HCT116 (cell line): ENCODE measurements around the gene INPP5D. TPM values are rescaled to one million over a fixed set of nuclear protein-coding genes. Genes with fewer than 3 reads are reported as not detected.

Source experiments
- ATAC-seq: fragments of 200-7000 bp; cut with Tn5 transposase; 2 replicates; pipeline ENCODE4 v1.9.1; 2020; ENCODE audit warnings: mild to moderate bottlenecking, moderate library complexity
- BruUV-seq: library from RNA; stranded (reverse); fragments of 400-500 nt; replicated peaks from 2 replicates; lab custom pipeline; 2021; lab: Mats Ljungman, UMichigan
- CTCF ChIA-PET: fragments of 300-600 bp; sonication (Branson Sonifier 250); formaldehyde crosslinking; loops from one replicate; lab custom pipeline; 2021; ENCODE audit warnings: antibody characterized with exemption; lab: Charles Lee
- POLR2A ChIA-PET: fragments of 300-600, 350-600 bp; sonication (Branson Sonifier 250); formaldehyde crosslinking; loops from one replicate; lab custom pipeline; 2021; ENCODE audit warnings: antibody characterized with exemption; lab: Charles Lee
- RAD21 ChIA-PET, 2 experiments: fragments of 300-600 bp; sonication (Branson Sonifier 250); formaldehyde crosslinking; loops; one replicate each; lab custom pipeline; 2023; ENCODE audit warnings: low total read pairs in 2 of 2; ENCODE audit not compliant: uncharacterized antibody in 2 of 2, unreplicated experiment in 2 of 2, low non-redundant PET in 1 of 2; lab: Charles Lee
- DNase-seq: peaks from one replicate; pipeline ENCODE4 v3.0.0-alpha.2; 2010; ENCODE audit warnings: low read depth, low spot score
- H2AFZ ChIP-seq: fragments of 200-600 bp; shearing (Covaris generic), sonication (generic); 2 replicates; pipeline ENCODE4 v1.6.1; 2017; ENCODE audit warnings: low read depth, mixed run types, mixed read lengths, antibody characterized with exemption, low read length; ENCODE audit not compliant: poor library complexity, severe bottlenecking
- H3K27ac ChIP-seq: 2 replicates; pipeline ENCODE4 v1.5.1; 2012; ENCODE audit warnings: low read depth, low read length
- H3K27me3 ChIP-seq: fragments of 200-600 bp; sonication (generic); 2 replicates; pipeline ENCODE4 v1.6.1; 2016; ENCODE audit warnings: mixed run types, low read length, mixed read lengths; ENCODE audit not compliant: insufficient read depth
- H3K36me3 ChIP-seq, 2 experiments: fragments of 200-500 bp in 1 of 2; fragments of 200-600 bp in 1 of 2; sonication (Bioruptor generic) in 1 of 2; sonication (generic) in 1 of 2; 2 replicates each; pipeline versions ENCODE4 v1.5.1 to v1.6.1; 2014 to 2016; ENCODE audit warnings: low read length in 2 of 2, inconsistent platforms in 1 of 2, mixed read lengths in 1 of 2, mixed run types in 1 of 2; ENCODE audit not compliant: insufficient read depth in 2 of 2, control insufficient read depth in 1 of 2
- H3K4me1 ChIP-seq, 2 experiments: fragments of 200-600 bp in 1 of 2; sonication (generic) in 1 of 2; 2 replicates each; pipeline versions ENCODE4 v1.5.1 to v1.6.1; 2012 to 2017; ENCODE audit warnings: low read length in 2 of 2, inconsistent platforms in 1 of 2, mild to moderate bottlenecking in 1 of 2, mixed read lengths in 1 of 2, mixed run types in 1 of 2, moderate library complexity in 1 of 2; ENCODE audit not compliant: insufficient read depth in 2 of 2, control insufficient read depth in 1 of 2
- H3K4me2 ChIP-seq: fragments of 200-600 bp; sonication (generic); 2 replicates; pipeline ENCODE4 v1.6.1; 2017; ENCODE audit warnings: mixed run types, low read length, mixed read lengths
- H3K4me3 ChIP-seq, 2 experiments: fragments of 200-600 bp in 1 of 2; sonication (generic) in 1 of 2; replicated peaks in 1 of 2; 2 replicates each; pipeline ENCODE4 v1.5.1; 2011 to 2016; ENCODE audit warnings: low read length in 2 of 2, control low read depth in 1 of 2, low read depth in 1 of 2, mild to moderate bottlenecking in 1 of 2, mixed read lengths in 1 of 2, mixed run types in 1 of 2
- H3K79me2 ChIP-seq: fragments of 200-600 bp; sonication (generic); 2 replicates; pipeline ENCODE4 v1.6.1; 2017; ENCODE audit warnings: mild to moderate bottlenecking, mixed run types, low read length, moderate library complexity, mixed read lengths; ENCODE audit not compliant: insufficient read depth
- H3K9ac ChIP-seq: fragments of 200-600 bp; sonication (generic); 2 replicates; pipeline ENCODE4 v1.6.1; 2016; ENCODE audit warnings: low read length, mixed read lengths
- H3K9me2 ChIP-seq: fragments of 200-600 bp; sonication (generic), shearing (Covaris generic); 2 replicates; pipeline ENCODE4 v1.6.1; 2017; ENCODE audit warnings: mixed run types, mild to moderate bottlenecking, moderate library complexity; ENCODE audit not compliant: insufficient read depth
- H3K9me3 ChIP-seq, 2 experiments: fragments of 200-500 bp in 1 of 2; fragments of 200-600 bp in 1 of 2; sonication (Bioruptor generic) in 1 of 2; sonication (generic) in 1 of 2; 2 replicates each; pipeline ENCODE4 v1.6.1; 2014 to 2017; ENCODE audit warnings: low read length in 2 of 2, mixed read lengths in 2 of 2, inconsistent platforms in 1 of 2, low read depth in 1 of 2, mild to moderate bottlenecking in 1 of 2, mixed run types in 1 of 2, moderate library complexity in 1 of 2; ENCODE audit not compliant: control insufficient read depth in 1 of 2, insufficient read depth in 1 of 2
- H4K20me1 ChIP-seq: fragments of 200-600 bp; sonication (generic), shearing (Covaris generic); 2 replicates; pipeline ENCODE4 v1.6.1; 2017; ENCODE audit warnings: mixed run types, mild to moderate bottlenecking, moderate library complexity; ENCODE audit not compliant: insufficient read depth
- ELF1 ChIP-seq: IDR thresholded peaks from 2 replicates; pipeline ENCODE4 v1.6.1; 2012; ENCODE audit warnings: low read depth, borderline replicate concordance
- EZH2phosphoT487 ChIP-seq: fragments of 200-600 bp; IDR thresholded peaks from 2 replicates; pipeline ENCODE4 v1.6.1; 2018; ENCODE audit warnings: antibody characterized with exemption, borderline replicate concordance
- FOSL1 ChIP-seq: IDR thresholded peaks from 2 replicates; pipeline ENCODE4 v1.6.1; 2012; ENCODE audit warnings: low read depth
- JUND ChIP-seq: IDR thresholded peaks from 2 replicates; pipeline ENCODE4 v1.6.1; 2012
- POLR2A ChIP-seq: IDR thresholded peaks from 2 replicates; pipeline ENCODE4 v1.7.0; 2011; ENCODE audit warnings: borderline replicate concordance; ENCODE audit not compliant: insufficient read depth, insufficient read length; ENCODE audit errors: extremely low read depth
- POLR2AphosphoS5 ChIP-seq: IDR thresholded peaks from 2 replicates; pipeline ENCODE4 v1.6.1; 2011; ENCODE audit warnings: mild to moderate bottlenecking, low read depth, low read length, moderate library complexity
- RAD21 ChIP-seq: IDR thresholded peaks from 2 replicates; pipeline ENCODE4 v1.6.1; 2012; ENCODE audit warnings: low read depth, mild to moderate bottlenecking
- SIN3A ChIP-seq: IDR thresholded peaks from 2 replicates; pipeline ENCODE4 v1.6.1; 2012; ENCODE audit warnings: low read depth
- SP1 ChIP-seq: IDR thresholded peaks from 2 replicates; pipeline ENCODE4 v1.6.1; 2012; ENCODE audit warnings: low read depth
- SRF ChIP-seq: IDR thresholded peaks from 2 replicates; pipeline ENCODE4 v1.6.1; 2012; ENCODE audit warnings: low read depth
- TCF7L2 ChIP-seq: IDR thresholded peaks from 2 replicates; pipeline ENCODE4 v1.7.0; 2011; ENCODE audit warnings: borderline replicate concordance, inconsistent platforms; ENCODE audit not compliant: insufficient read depth, insufficient read length; ENCODE audit errors: extremely low read depth
- YY1 ChIP-seq: IDR thresholded peaks from 2 replicates; pipeline ENCODE4 v1.6.1; 2011; ENCODE audit warnings: low read length, low read depth, moderate library complexity, mild to moderate bottlenecking; ENCODE audit not compliant: insufficient replicate concordance; ENCODE audit errors: extremely low read depth
- ZFX ChIP-seq: fragments of 450-650 bp; IDR thresholded peaks from 2 replicates; pipeline ENCODE4 v1.6.1; 2017
- ZNF274 ChIP-seq: fragments of 200-500 bp; sonication (Bioruptor generic); IDR thresholded peaks from 2 replicates; pipeline ENCODE4 v1.6.1; 2014; ENCODE audit warnings: mild to moderate bottlenecking, low read depth, low read length, inconsistent platforms
- intact Hi-C: fragments of 100-400 bp; cut with micrococcal nuclease; formaldehyde crosslinking; loops from 2 replicates; pipeline ENCODE4 v1.10.0; 2022
- total RNA-seq: library from RNA; stranded (reverse); gene quantifications from one replicate; pipeline ENCODE4 v1.2.1, GENCODE V29; 2021; ENCODE audit not compliant: unreplicated experiment
- TF ChIP-seq, protein P1 (sequence below): IDR thresholded peaks from 2 replicates; pipeline ENCODE4 v1.6.1; 2011; ENCODE audit warnings: mild to moderate bottlenecking, low read length, moderate library complexity; ENCODE audit not compliant: insufficient replicate concordance; ENCODE audit errors: extremely low read depth
- TF ChIP-seq, protein P2 (sequence below): IDR thresholded peaks from 2 replicates; pipeline ENCODE4 v1.6.1; 2012
- TF ChIP-seq, protein P3 (sequence below), 3 experiments: fragments of 200-600 bp in 1 of 3; sonication (generic) in 1 of 3; IDR thresholded peaks in 2 of 3; conservative IDR thresholded peaks in 1 of 3; 2 replicates each; pipeline ENCODE4 v1.5.1; 2012 to 2017; ENCODE audit warnings: low read depth in 2 of 3, low read length in 2 of 3, antibody characterized with exemption in 1 of 3, borderline replicate concordance in 1 of 3, control low read depth in 1 of 3, mild to moderate bottlenecking in 1 of 3, mixed read lengths in 1 of 3, mixed run types in 1 of 3, moderate library complexity in 1 of 3; ENCODE audit not compliant: insufficient read depth in 1 of 3
- TF ChIP-seq, protein P4 (sequence below): IDR thresholded peaks from 2 replicates; pipeline ENCODE4 v1.6.1; 2012; ENCODE audit warnings: low read depth

The INPP5D gene
- total RNA-seq, 1 experiment from 2014 or later = 1.8 TPM

DNA sequence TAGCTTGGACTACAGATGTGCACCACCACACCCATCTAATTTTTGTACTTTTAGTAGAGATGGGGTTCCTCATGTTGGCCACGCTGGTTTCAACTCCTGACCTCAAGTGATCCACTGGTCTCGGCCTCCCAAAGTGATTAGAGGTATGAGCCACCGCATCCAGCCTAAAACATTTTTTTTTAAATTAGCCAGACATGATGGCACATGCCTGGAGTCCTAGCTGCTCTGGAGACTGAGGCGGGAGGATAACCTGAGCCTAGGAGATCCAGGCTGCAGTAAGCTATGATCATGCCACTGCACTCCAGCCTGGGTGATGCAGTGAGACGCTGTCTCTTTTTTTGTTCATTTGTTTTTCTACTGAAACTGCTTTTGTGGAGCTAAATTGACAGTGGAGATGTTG, 126.7 kb downstream of the INPP5D start:
- Histone ChIP-seq H3K27ac (no peak overlapping the region), H3K9ac (no peak overlapping the region), H3K9me3 (no peaks in the 10 kb centered on the region), H4K20me1 (no peaks in the 10 kb centered on the region), H3K4me1 (no peaks in the 10 kb centered on the region), H3K36me3 (no peaks in the 10 kb centered on the region), H3K27me3 (no peaks in the 10 kb centered on the region), H3K9me2 (no peaks in the 10 kb centered on the region), H2AFZ (no peak overlapping the region), H3K4me2 (no peak overlapping the region), H3K4me3 (no peak overlapping the region), H3K79me2 (no peaks in the 10 kb centered on the region)
- BruUV-seq = no TSS peak
- RAD21 ChIA-PET = interaction anchor here in 1 of 2 experiments (0.6 kb wide), 1 partner anchor 231 kb away, joined by 8 read pairs; no protein-coding TSS in a partner anchor
- intact Hi-C loops = no loop called here
- TF ChIP-seq, protein P1, sequence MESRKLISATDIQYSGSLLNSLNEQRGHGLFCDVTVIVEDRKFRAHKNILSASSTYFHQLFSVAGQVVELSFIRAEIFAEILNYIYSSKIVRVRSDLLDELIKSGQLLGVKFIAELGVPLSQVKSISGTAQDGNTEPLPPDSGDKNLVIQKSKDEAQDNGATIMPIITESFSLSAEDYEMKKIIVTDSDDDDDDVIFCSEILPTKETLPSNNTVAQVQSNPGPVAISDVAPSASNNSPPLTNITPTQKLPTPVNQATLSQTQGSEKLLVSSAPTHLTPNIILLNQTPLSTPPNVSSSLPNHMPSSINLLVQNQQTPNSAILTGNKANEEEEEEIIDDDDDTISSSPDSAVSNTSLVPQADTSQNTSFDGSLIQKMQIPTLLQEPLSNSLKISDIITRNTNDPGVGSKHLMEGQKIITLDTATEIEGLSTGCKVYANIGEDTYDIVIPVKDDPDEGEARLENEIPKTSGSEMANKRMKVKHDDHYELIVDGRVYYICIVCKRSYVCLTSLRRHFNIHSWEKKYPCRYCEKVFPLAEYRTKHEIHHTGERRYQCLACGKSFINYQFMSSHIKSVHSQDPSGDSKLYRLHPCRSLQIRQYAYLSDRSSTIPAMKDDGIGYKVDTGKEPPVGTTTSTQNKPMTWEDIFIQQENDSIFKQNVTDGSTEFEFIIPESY = no peak
- TF ChIP-seq ZNF274 (no peak), ELF1 (no peak), JUND (no peak), SP1 (no peak), FOSL1 (no peak), EZH2phosphoT487 (no peak), POLR2AphosphoS5 (no peak), ZFX (no peak), SRF (no peak), TCF7L2 (no peak), SIN3A (no peak), RAD21 (no peak), POLR2A (no peak), YY1 (no peak)
- TF ChIP-seq, protein P2, sequence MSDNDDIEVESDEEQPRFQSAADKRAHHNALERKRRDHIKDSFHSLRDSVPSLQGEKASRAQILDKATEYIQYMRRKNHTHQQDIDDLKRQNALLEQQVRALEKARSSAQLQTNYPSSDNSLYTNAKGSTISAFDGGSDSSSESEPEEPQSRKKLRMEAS = no peak
- TF ChIP-seq, protein P3, sequence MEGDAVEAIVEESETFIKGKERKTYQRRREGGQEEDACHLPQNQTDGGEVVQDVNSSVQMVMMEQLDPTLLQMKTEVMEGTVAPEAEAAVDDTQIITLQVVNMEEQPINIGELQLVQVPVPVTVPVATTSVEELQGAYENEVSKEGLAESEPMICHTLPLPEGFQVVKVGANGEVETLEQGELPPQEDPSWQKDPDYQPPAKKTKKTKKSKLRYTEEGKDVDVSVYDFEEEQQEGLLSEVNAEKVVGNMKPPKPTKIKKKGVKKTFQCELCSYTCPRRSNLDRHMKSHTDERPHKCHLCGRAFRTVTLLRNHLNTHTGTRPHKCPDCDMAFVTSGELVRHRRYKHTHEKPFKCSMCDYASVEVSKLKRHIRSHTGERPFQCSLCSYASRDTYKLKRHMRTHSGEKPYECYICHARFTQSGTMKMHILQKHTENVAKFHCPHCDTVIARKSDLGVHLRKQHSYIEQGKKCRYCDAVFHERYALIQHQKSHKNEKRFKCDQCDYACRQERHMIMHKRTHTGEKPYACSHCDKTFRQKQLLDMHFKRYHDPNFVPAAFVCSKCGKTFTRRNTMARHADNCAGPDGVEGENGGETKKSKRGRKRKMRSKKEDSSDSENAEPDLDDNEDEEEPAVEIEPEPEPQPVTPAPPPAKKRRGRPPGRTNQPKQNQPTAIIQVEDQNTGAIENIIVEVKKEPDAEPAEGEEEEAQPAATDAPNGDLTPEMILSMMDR (IDR thresholded peaks at IDR 0.05 in 2 of 3, conservative IDR thresholded peaks at IDR 0.05 in 1 of 3; ENCODE audit: borderline replicate concordance in 1 of 3, insufficient read depth in 1 of 3, low read depth in 2 of 3, low read length in 2 of 3) = no peak
- TF ChIP-seq, protein P4, sequence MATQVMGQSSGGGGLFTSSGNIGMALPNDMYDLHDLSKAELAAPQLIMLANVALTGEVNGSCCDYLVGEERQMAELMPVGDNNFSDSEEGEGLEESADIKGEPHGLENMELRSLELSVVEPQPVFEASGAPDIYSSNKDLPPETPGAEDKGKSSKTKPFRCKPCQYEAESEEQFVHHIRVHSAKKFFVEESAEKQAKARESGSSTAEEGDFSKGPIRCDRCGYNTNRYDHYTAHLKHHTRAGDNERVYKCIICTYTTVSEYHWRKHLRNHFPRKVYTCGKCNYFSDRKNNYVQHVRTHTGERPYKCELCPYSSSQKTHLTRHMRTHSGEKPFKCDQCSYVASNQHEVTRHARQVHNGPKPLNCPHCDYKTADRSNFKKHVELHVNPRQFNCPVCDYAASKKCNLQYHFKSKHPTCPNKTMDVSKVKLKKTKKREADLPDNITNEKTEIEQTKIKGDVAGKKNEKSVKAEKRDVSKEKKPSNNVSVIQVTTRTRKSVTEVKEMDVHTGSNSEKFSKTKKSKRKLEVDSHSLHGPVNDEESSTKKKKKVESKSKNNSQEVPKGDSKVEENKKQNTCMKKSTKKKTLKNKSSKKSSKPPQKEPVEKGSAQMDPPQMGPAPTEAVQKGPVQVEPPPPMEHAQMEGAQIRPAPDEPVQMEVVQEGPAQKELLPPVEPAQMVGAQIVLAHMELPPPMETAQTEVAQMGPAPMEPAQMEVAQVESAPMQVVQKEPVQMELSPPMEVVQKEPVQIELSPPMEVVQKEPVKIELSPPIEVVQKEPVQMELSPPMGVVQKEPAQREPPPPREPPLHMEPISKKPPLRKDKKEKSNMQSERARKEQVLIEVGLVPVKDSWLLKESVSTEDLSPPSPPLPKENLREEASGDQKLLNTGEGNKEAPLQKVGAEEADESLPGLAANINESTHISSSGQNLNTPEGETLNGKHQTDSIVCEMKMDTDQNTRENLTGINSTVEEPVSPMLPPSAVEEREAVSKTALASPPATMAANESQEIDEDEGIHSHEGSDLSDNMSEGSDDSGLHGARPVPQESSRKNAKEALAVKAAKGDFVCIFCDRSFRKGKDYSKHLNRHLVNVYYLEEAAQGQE = no peak
- CTCF ChIA-PET = no interaction called here
- no peak for DNase-seq
- POLR2A ChIA-PET = no interaction called here
- ATAC-seq = no peak
